MCF 10A (cell line): ENCODE results near the gene TMEM98. TPM values are rescaled to one million over a fixed set of nuclear protein-coding genes. Genes with fewer than 3 reads are reported as not detected.
"Not testable (repeated sequence)": the region's sequence is repeated elsewhere in the genome, so short reads cannot be mapped to it uniquely, and the experiment has no call there.

Experiments used
- BruUV-seq: library from RNA; stranded (reverse); fragments of 400-500 nt; replicated peaks from 2 replicates; lab custom pipeline; 2021; lab: Mats Ljungman, UMichigan
- CTCF ChIA-PET: fragments of 300-600 bp; sonication (Branson Sonifier 250); formaldehyde crosslinking; extraction: SDS; loops from one replicate; lab custom pipeline; 2021; ENCODE audit warnings: antibody characterized with exemption, inconsistent platforms; lab: Yijun Ruan, JAX
- POLR2A ChIA-PET: fragments of 300-600, 350-650 bp; sonication (Branson Sonifier 250); formaldehyde crosslinking; extraction: SDS; loops from one replicate; lab custom pipeline; 2020; ENCODE audit warnings: antibody characterized with exemption, inconsistent platforms; lab: Yijun Ruan, JAX
- DNase-seq: peaks from one replicate; pipeline ENCODE4 v3.0.0-alpha.2; 2018; ENCODE audit not compliant: unreplicated experiment
- H3K27ac Mint-ChIP-seq: one replicate; pipeline ENCODE4 v1.8.0; 2022; ENCODE audit warnings: mild to moderate bottlenecking, low read depth, mixed read lengths; ENCODE audit not compliant: unreplicated experiment
- H3K27me3 Mint-ChIP-seq: one replicate; pipeline ENCODE4 v1.8.0; 2022; ENCODE audit warnings: mixed read lengths; ENCODE audit not compliant: insufficient read depth, unreplicated experiment
- H3K36me3 Mint-ChIP-seq: one replicate; pipeline ENCODE4 v1.8.0; 2022; ENCODE audit warnings: mild to moderate bottlenecking, moderate library complexity, mixed read lengths; ENCODE audit not compliant: insufficient read depth, unreplicated experiment
- H3K4me1 Mint-ChIP-seq: one replicate; pipeline ENCODE4 v1.8.0; 2022; ENCODE audit warnings: mixed read lengths; ENCODE audit not compliant: insufficient read depth, unreplicated experiment
- H3K4me3 Mint-ChIP-seq: one replicate; pipeline ENCODE4 v1.8.0; 2022; ENCODE audit warnings: mild to moderate bottlenecking, moderate library complexity, mixed read lengths; ENCODE audit not compliant: unreplicated experiment
- H3K9me3 Mint-ChIP-seq: one replicate; pipeline ENCODE4 v1.8.0; 2022; ENCODE audit warnings: mixed read lengths; ENCODE audit not compliant: unreplicated experiment
- CTCF ChIP-seq: fragments of 200-600 bp; IDR thresholded peaks from one replicate; pipeline ENCODE4 v1.8.0; 2022; ENCODE audit warnings: antibody characterized with exemption, mild to moderate bottlenecking; ENCODE audit not compliant: unreplicated experiment
- intact Hi-C: fragments of 100-400 bp; cut with micrococcal nuclease; formaldehyde crosslinking; loops from 2 replicates; pipeline ENCODE4 v1.14.1; 2022
- total RNA-seq: library from RNA; stranded (reverse); gene quantifications from 2 replicates; pipeline ENCODE4 v1.2.3, GENCODE V29; 2022

The TMEM98 gene
- total RNA-seq, 1 experiment from 2014 or later = 9.2 TPM

- DNase-seq = no peak
- intact Hi-C loops = no loop called here
- ChIA-PET CTCF (no interaction called here), POLR2A (no interaction called here)
- Mint-ChIP-seq H3K27me3 (no peaks in the 10 kb centered on the region), H3K27ac (no peak overlapping the region), H3K4me1 (peaks cover 9% of the 10 kb centered on the region), H3K36me3 (no peaks in the 10 kb centered on the region), H3K9me3 (no peaks in the 10 kb centered on the region), H3K4me3 (no peak overlapping the region)
- no TSS peak for BruUV-seq
- no peak for TF ChIP-seq CTCF
These were observed 43.2 kb downstream of the TMEM98 start for GRCh38 chr17:32971171-32971570.

GRCh38 chr17:32976131-32976530 is 48.2 kb downstream of the TMEM98 start:
- ChIA-PET CTCF (interaction anchor here (0.6 to 1.2 kb wide), 4 partner anchors 10 to 1224 kb away, joined by 3 read pairs; no protein-coding TSS in a partner anchor), POLR2A (no interaction called here)
- H3K36me3 Mint-ChIP-seq = no peaks in the 10 kb centered on the region
- H3K4me3 Mint-ChIP-seq = no peak overlapping the region
- peaks cover 3% of the 10 kb centered on the region for H3K4me1 Mint-ChIP-seq
- no peak overlapping the region for H3K27ac Mint-ChIP-seq
- no peaks in the 10 kb centered on the region for H3K27me3 Mint-ChIP-seq
- no peak for DNase-seq
- no peak for TF ChIP-seq CTCF
- no TSS peak for BruUV-seq
- intact Hi-C loops = no loop called here
- H3K9me3 Mint-ChIP-seq = no peaks in the 10 kb centered on the region

- Mint-ChIP-seq H3K4me3 (no peak overlapping the region), H3K4me1 (no peaks in the 10 kb centered on the region), H3K27ac (no peak overlapping the region), H3K27me3 (no peaks in the 10 kb centered on the region), H3K9me3 (no peaks in the 10 kb centered on the region), H3K36me3 (no peaks in the 10 kb centered on the region)
- POLR2A ChIA-PET = interaction anchor here (0.6 kb wide), 1 partner anchor 11 kb away, joined by 3 read pairs; no protein-coding TSS in a partner anchor
- no peak for TF ChIP-seq CTCF
- DNase-seq = no peak
- CTCF ChIA-PET = interaction anchor here (0.6 kb wide), 1 partner anchor 23 kb away, joined by 3 read pairs; no protein-coding TSS in a partner anchor
- no TSS peak for BruUV-seq
- intact Hi-C loops = no loop called here
These were observed 48.7 kb downstream of the TMEM98 start for GRCh38 chr17:32976605-32977004.

GRCh38 chr17:32980230-32980629 is 52.3 kb downstream of the TMEM98 start:
- H3K27me3 Mint-ChIP-seq = no peaks in the 10 kb centered on the region
- intact Hi-C loops = no loop called here
- no peaks in the 10 kb centered on the region for H3K36me3 Mint-ChIP-seq
- CTCF ChIA-PET = no interaction called here
- no peak overlapping the region for H3K27ac Mint-ChIP-seq
- H3K4me1 Mint-ChIP-seq = no peaks in the 10 kb centered on the region
- no TSS peak for BruUV-seq
- no peak for TF ChIP-seq CTCF
- H3K9me3 Mint-ChIP-seq = peaks cover 11% of the 10 kb centered on the region
- no peak overlapping the region for H3K4me3 Mint-ChIP-seq
- POLR2A ChIA-PET = no interaction called here
- DNase-seq = no peak

- intact Hi-C loops, H3K36me3 Mint-ChIP-seq, BruUV-seq, H3K27ac Mint-ChIP-seq, H3K27me3 Mint-ChIP-seq, H3K4me3 Mint-ChIP-seq, H3K4me1 Mint-ChIP-seq, DNase-seq, POLR2A ChIA-PET: not testable (repeated sequence)
- H3K9me3 Mint-ChIP-seq = peaks cover 11% of the 10 kb centered on the region
- CTCF ChIA-PET = interaction anchor here (0.6 kb wide), 1 partner anchor 176 kb away, joined by 3 read pairs; no protein-coding TSS in a partner anchor
These were observed 53.7 kb downstream of the TMEM98 start for GRCh38 chr17:32981611-32982010.
